Ramos (cell line): ENCODE measurements around the gene TAS2R50.

Experiments used
- in situ Hi-C: fragments of 300-500 bp; cut with MboI; formaldehyde crosslinking; loops from one replicate; pipeline ENCODE4 v1.14.3; 2022; ENCODE audit warnings: low sequenced_read_pairs; ENCODE audit not compliant: unreplicated experiment

Gene TAS2R50

GRCh38 chr12:10957741-10958140, 29.0 kb downstream of the TAS2R50 start:
- in situ Hi-C loops, result no loop called here

- in situ Hi-C loops, result no loop called here
These were observed 30.6 kb downstream of the TAS2R50 start for GRCh38 chr12:10956085-10956484.

- in situ Hi-C loops, result no loop called here
These were observed 34.1 kb downstream of the TAS2R50 start for GRCh38 chr12:10952645-10953044.

GRCh38 chr12:10943167-10943566, 43.5 kb downstream of the TAS2R50 start:
- in situ Hi-C loops, result no loop called here

- in situ Hi-C loops, result no loop called here
These were observed 44.6 kb downstream of the TAS2R50 start for GRCh38 chr12:10941916-10942607.

- in situ Hi-C loops, result no loop called here
These were observed 45.3 kb downstream of the TAS2R50 start for GRCh38 chr12:10941369-10941768.

- in situ Hi-C loops, result no loop called here
These were observed 46.3 kb downstream of the TAS2R50 start for GRCh38 chr12:10940389-10940788.

GRCh38 chr12:10939163-10939562, 47.5 kb downstream of the TAS2R50 start, which contains the start of gene TAS2R14:
TAS2R14 (minus strand) TSS chr12:10939263; CDS start chr12:10939207, 56 bp downstream.
- in situ Hi-C loops, result no loop called here

GRCh38 chr12:10936506-10936905, 50.2 kb downstream of the TAS2R50 start:
- in situ Hi-C loops, result no loop called here
